Motor neuron (in vitro differentiated cells): ENCODE results near the gene PNPLA1. TPM values are rescaled to one million over a fixed set of nuclear protein-coding genes. Genes with fewer than 3 reads are reported as not detected.

ENCODE experiments used
- ATAC-seq, 8 experiments: fragments of 200-7000 bp; cut with Tn5 transposase; replicated peaks in 6 of 8; 2 replicates each; pipeline ENCODE4 v1.8.0; 2021; ENCODE audit warnings: mild to moderate bottlenecking in 8 of 8, moderate library complexity in 8 of 8
- H3K27ac ChIP-seq, 2 donors: fragments of 250-450 bp; sonication (Bioruptor Pico); 2 replicates each; pipeline ENCODE4 v1.9.0; 2021; ENCODE audit warnings: antibody characterized with exemption in 2 of 2, mild to moderate bottlenecking in 2 of 2, moderate library complexity in 1 of 2
- H3K4me1 ChIP-seq, 2 donors: fragments of 250-450 bp; sonication (Bioruptor Pico); replicated peaks in 1 of 2; 2 replicates each; pipeline ENCODE4 v1.6.1; 2021; ENCODE audit warnings: antibody characterized with exemption in 2 of 2, mild to moderate bottlenecking in 2 of 2, moderate library complexity in 1 of 2
- H3K4me3 ChIP-seq, 5 donors: fragments of 250-450 bp; sonication (Bioruptor Pico); 2 replicates each; pipeline ENCODE4 v1.9.0; 2021; ENCODE audit warnings: antibody characterized with exemption in 5 of 5, mild to moderate bottlenecking in 5 of 5, moderate library complexity in 4 of 5
- WGBS, 10 experiments: fragments of 450-650 bp; shearing (Covaris generic); methylation state at CpG; one replicate each; pipeline ENCODE4 v1.0.0; 2022; 5-methylcytosine and 5-hydroxymethylcytosine counted together
- in situ Hi-C, 9 experiments: fragments of 400-800 bp; cut with MboI; loops; one replicate each; pipeline ENCODE4 v1.15.0; 2021; ENCODE audit warnings: low sequenced_read_pairs in 9 of 9, low pct_unique_long_range_greater_than_20kb in 2 of 9; ENCODE audit not compliant: unreplicated experiment in 9 of 9
- total RNA-seq, 8 experiments: library from RNA; unstranded; fragments of 300-600 nt; gene quantifications; 2 replicates each; pipeline versions ENCODE4 v1.2.3 to v1.2.4, GENCODE V29; 2022

Gene PNPLA1
- total RNA-seq, 8 experiments from 2014 or later: 0.07 to 0.56 (median 0.17) TPM; not detected in 3

DNA sequence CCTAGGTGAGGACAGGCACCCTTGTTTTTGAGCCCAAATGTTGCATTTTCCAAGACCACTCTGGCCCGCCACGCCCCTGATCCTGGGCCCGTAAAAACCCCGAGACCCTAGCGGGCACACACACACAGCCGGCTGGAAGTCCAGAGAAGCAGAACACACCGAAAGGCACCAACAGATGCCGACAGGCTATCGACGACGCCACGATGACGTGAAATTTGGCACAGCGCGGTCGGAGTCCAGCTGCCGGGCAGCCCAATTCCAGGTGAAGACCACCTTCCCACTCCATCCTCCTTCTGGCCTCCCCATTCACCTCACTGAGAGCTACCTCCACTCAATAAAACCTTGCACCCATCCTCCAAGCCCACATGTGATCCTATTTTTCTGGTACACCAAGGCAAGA lies 34.0 kb upstream of the PNPLA1 start:
- Histone ChIP-seq H3K4me1 (no peaks in the 10 kb centered on the region), H3K27ac (no peak overlapping the region), H3K4me3 (no peak overlapping the region)
- in situ Hi-C loops: no loop called here
- no peak for ATAC-seq
- WGBS, 10 experiments: 80 to 100% (median 100%) methylated on average over 2 to 13 of the region's 17 CpGs; no CpG with 5 or more reads in 5 of the 10 experiments

GRCh38 chr6:36239774-36240173 lies 30.1 kb upstream of the PNPLA1 start:
- 17 to 100% (median 69%) methylated on average over 1 to 5 of the region's 5 CpGs; no CpG with 5 or more reads in 3 of the 10 experiments for WGBS, 10 experiments
- in situ Hi-C loops: no loop called here
- no peak for ATAC-seq
- no peak overlapping the region for H3K4me3 ChIP-seq
- H3K27ac ChIP-seq: no peak overlapping the region
- peaks cover 2 to 3% of the 10 kb centered on the region in 2 donors for H3K4me1 ChIP-seq

DNA sequence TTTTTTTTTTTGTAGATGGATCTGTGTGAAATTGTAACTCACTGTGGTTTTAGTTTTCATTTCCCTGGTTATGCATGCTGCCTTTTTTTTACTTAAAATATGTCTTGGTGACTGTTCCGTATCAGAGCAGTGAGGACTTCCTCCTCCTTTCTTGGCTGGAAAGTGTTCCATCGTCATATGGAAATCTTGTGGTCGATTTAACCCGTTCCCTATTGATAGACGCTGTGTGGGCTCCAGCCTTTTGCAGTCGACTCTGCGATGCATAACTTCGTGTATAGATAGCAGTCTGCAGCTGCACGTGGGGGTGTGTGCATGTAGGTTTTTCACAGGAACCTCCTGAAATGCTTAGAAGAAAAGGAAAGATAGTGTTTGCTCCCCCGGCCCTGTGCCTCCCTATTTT lies 28.1 kb upstream of the PNPLA1 start:
- peaks cover 4 to 7% of the 10 kb centered on the region in 2 donors for H3K4me1 ChIP-seq
- peak in 3 of 8 experiments; percentile 72 to 88 (median 82) for ATAC-seq
- 6 to 100% (median 23%) methylated on average over 1 to 6 of the region's 10 CpGs; no CpG with 5 or more reads in 2 of the 10 experiments for WGBS, 10 experiments
- no peak overlapping the region for H3K4me3 ChIP-seq
- no peak overlapping the region for H3K27ac ChIP-seq
- in situ Hi-C loops: no loop called here

DNA sequence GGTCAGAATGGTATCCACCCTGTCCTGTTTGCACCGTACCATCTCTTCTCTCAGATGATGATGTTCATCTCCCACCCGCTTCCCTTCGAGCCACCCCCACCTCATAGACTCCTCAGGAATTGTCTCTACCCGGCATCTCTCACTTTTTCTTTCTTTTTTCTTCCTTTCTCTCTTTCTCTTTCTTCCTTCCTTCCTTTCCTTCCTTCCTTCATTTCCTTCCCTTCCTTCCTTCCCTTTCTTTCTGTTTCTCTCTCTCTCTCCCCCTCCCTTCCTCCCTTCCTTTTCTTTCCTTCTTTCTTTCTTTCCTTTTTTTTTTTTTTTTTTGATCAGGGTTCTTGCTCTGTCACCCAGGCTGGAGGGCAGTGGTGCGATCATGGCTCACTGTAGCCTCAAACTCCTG lies 27.7 kb upstream of the PNPLA1 start:
- in situ Hi-C loops: no loop called here
- ATAC-seq: peak in 1 of 8 experiments; percentile 21
- peaks cover 4 to 7% of the 10 kb centered on the region in 2 donors for H3K4me1 ChIP-seq
- no peak overlapping the region for H3K27ac ChIP-seq
- WGBS, 10 experiments: 48 to 92% (median 80%) methylated on average over 1 to 5 of the region's 5 CpGs; no CpG with 5 or more reads in 1 of the 10 experiments
- no peak overlapping the region for H3K4me3 ChIP-seq

- 29 to 100% (median 80%) methylated on average over 1 to 3 of the region's 4 CpGs; no CpG with 5 or more reads in 1 of the 10 experiments for WGBS, 10 experiments
- no peak overlapping the region for H3K4me3 ChIP-seq
- ATAC-seq: no peak
- no peak overlapping the region for H3K27ac ChIP-seq
- in situ Hi-C loops: no loop called here
- H3K4me1 ChIP-seq: peaks cover 4 to 7% of the 10 kb centered on the region in 2 donors
Measured at GRCh38 chr6:36242626-36243025, 27.2 kb upstream of the PNPLA1 start.

GRCh38 chr6:36243562-36244212 lies 26.2 kb upstream of the PNPLA1 start:
- WGBS, 10 experiments: 42 to 100% (median 75%) methylated on average over 1 to 3 of the region's 3 CpGs; no CpG with 5 or more reads in 1 of the 10 experiments
- in situ Hi-C loops: no loop called here
- Histone ChIP-seq H3K4me3 (no peak overlapping the region), H3K4me1 (peaks cover 4 to 7% of the 10 kb centered on the region in 2 donors), H3K27ac (no peak overlapping the region)
- no peak for ATAC-seq

GRCh38 chr6:36244641-36245280 lies 25.1 kb upstream of the PNPLA1 start:
- ATAC-seq: no peak
- in situ Hi-C loops: no loop called here
- peaks cover 4 to 7% of the 10 kb centered on the region in 2 donors for H3K4me1 ChIP-seq
- no peak overlapping the region for H3K27ac ChIP-seq
- WGBS, 10 experiments: 53 to 100% (median 80%) methylated on average over 1 to 6 of the region's 8 CpGs; no CpG with 5 or more reads in 1 of the 10 experiments
- H3K4me3 ChIP-seq: no peak overlapping the region

- no peak overlapping the region for H3K4me3 ChIP-seq
- peaks cover 4 to 7% of the 10 kb centered on the region in 2 donors for H3K4me1 ChIP-seq
- 17 to 100% (median 76%) methylated on average over 1 to 5 of the region's 8 CpGs; no CpG with 5 or more reads in 2 of the 10 experiments for WGBS, 10 experiments
- H3K27ac ChIP-seq: no peak overlapping the region
- peak in 1 of 8 experiments; percentile 22 for ATAC-seq
- in situ Hi-C loops: no loop called here
Measured at GRCh38 chr6:36245572-36246061, 24.2 kb upstream of the PNPLA1 start.

DNA sequence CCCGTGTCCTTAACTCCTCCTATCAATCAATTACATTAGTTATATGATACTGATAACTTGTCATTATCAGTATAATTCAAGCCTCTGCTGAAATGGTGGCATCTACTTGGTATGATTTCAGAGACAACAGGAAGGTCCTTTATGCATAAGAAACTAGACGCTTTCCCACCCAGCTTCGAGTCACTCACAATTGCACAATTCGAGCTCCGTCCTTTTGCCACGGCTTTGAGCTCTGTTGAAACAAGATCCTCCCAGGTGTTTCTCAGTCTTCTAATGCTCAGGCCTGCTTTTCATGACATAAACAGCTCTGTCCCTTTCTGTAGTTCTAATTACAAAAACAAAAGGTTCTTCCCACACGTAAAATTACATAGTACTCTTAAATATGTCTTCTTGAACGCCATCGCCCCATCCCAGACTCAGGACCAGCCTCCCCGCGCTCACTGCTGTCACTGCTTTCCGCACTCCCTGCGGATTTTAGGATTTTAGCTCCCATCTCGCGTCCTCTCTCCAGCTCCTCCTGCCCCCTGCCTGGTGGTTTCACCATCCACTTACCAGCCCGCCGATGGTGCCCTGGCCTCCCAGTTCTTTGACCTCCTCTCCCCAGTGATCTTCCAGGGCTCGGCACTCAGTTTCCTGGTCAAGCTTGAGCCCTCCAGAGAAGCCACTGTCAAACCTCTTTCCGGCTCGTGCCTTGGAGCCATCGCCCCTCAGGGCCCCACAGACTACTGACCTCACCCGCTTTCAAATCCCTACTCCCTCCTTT lies 23.2 kb upstream of the PNPLA1 start:
- ATAC-seq: no peak
- Histone ChIP-seq H3K4me1 (peaks cover 4 to 7% of the 10 kb centered on the region in 2 donors), H3K27ac (no peak overlapping the region), H3K4me3 (no peak overlapping the region)
- in situ Hi-C loops: no loop called here
- 81 to 95% (median 89%) methylated on average over 4 to 19 of the region's 22 CpGs for WGBS, 10 experiments

- H3K4me3 ChIP-seq: no peak overlapping the region
- in situ Hi-C loops: no loop called here
- no peak for ATAC-seq
- WGBS, 10 experiments: 70 to 100% (median 89%) methylated on average over 1 to 6 of the region's 6 CpGs; no CpG with 5 or more reads in 4 of the 10 experiments
- no peak overlapping the region for H3K27ac ChIP-seq
- H3K4me1 ChIP-seq: peaks cover 4 to 7% of the 10 kb centered on the region in 2 donors
Measured at GRCh38 chr6:36247693-36248092, 22.2 kb upstream of the PNPLA1 start.

GRCh38 chr6:36248980-36249379 lies 20.9 kb upstream of the PNPLA1 start:
- Histone ChIP-seq H3K27ac (no peak overlapping the region), H3K4me3 (no peak overlapping the region), H3K4me1 (peaks cover 4 to 7% of the 10 kb centered on the region in 2 donors)
- WGBS, 10 experiments: 40 to 100% (median 91%) methylated on average over 1 of the region's 1 CpG; no CpG with 5 or more reads in 6 of the 10 experiments
- ATAC-seq: no peak
- in situ Hi-C loops: no loop called here

GRCh38 chr6:36249536-36249935 lies 20.3 kb upstream of the PNPLA1 start:
- 50 to 100% (median 83%) methylated on average over 2 to 5 of the region's 5 CpGs; no CpG with 5 or more reads in 1 of the 10 experiments for WGBS, 10 experiments
- peaks cover 4 to 7% of the 10 kb centered on the region in 2 donors for H3K4me1 ChIP-seq
- no peak overlapping the region for H3K27ac ChIP-seq
- no peak for ATAC-seq
- no peak overlapping the region for H3K4me3 ChIP-seq
- in situ Hi-C loops: no loop called here

DNA sequence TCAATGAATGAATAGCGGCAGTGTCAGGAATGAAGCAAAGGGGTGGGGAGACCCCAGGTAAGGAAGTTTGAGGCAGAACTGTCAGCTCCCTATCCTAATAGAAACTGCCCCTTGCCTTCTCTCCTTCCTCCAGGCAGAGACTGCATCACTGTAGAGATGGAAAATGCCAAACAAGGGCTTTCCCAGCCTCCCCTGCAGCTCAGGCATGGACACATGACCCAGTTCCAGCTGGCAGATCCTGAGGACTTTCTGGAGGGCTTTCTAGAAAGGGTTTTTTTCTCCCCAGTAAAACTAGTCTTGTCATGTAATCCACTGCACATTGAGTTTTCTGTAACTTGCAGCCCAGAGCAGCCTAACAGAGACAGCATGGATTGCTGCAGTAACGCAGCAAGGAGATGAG lies 17.9 kb upstream of the PNPLA1 start:
- 80 to 100% (median 89%) methylated on average over 1 to 2 of the region's 2 CpGs; no CpG with 5 or more reads in 6 of the 10 experiments for WGBS, 10 experiments
- ATAC-seq: peak in 2 of 8 experiments; percentile 41 to 42
- in situ Hi-C loops: no loop called here
- Histone ChIP-seq H3K4me1 (no peaks in the 10 kb centered on the region), H3K4me3 (no peak overlapping the region), H3K27ac (no peak overlapping the region)
